Stimulated activated CD4-positive, alpha-beta T cell treated with anti-CD3 and anti-CD28 coated beads, Interleukin-12 subunit alpha, Interleukin-12 subunit beta, amount 100 ng/mL, for 24 hours (primary cell): Measurements from ENCODE around the gene PRR14.
"Not testable (repeated sequence)": the region's sequence is repeated elsewhere in the genome, so short reads cannot be mapped to it uniquely, and the experiment has no call there.

Experiments used
- DNase-seq, 2 experiments: peaks; one replicate each; pipeline ENCODE4 v3.0.0-alpha.2; 2020; ENCODE audit warnings: low read depth in 2 of 2

Gene PRR14

GRCh38 chr16:30692396-30693064, 41.8 kb downstream of the PRR14 start:
- DNase-seq, result no peak

- no peak for DNase-seq
These were observed 44.4 kb downstream of the PRR14 start for GRCh38 chr16:30694926-30695693.

- not testable (repeated sequence) for DNase-seq
These were observed 45.9 kb downstream of the PRR14 start for GRCh38 chr16:30696646-30697045.

GRCh38 chr16:30697264-30698138, 46.7 kb downstream of the PRR14 start:
- no peak for DNase-seq

- DNase-seq, result peak; percentile 98
These were observed 47.5 kb downstream of the PRR14 start for GRCh38 chr16:30698139-30698815.

GRCh38 chr16:30698816-30699614, 48.3 kb downstream of the PRR14 start, which contains the start of gene SRCAP:
SRCAP (plus strand) TSS chr16:30699171; CDS start chr16:30700825, 1,654 bp downstream.
- DNase-seq, result peak; percentile 77 to 89

GRCh38 chr16:30699615-30700099, 48.9 kb downstream of the PRR14 start:
- DNase-seq, result no peak

GRCh38 chr16:30700491-30700890, 49.7 kb downstream of the PRR14 start:
- no peak for DNase-seq

- no peak for DNase-seq
These were observed 50.2 kb downstream of the PRR14 start for GRCh38 chr16:30700971-30701370.

GRCh38 chr16:30703071-30703470, 52.3 kb downstream of the PRR14 start:
- DNase-seq, result not testable (repeated sequence)

- no peak for DNase-seq
These were observed 53.2 kb downstream of the PRR14 start for GRCh38 chr16:30703971-30704370.
